GM12872 (cell line): ENCODE results near the gene NCK1.

Experiments used
- CTCF ChIP-seq: IDR thresholded peaks from 3 replicates; pipeline ENCODE4 v1.5.1; 2011; ENCODE audit warnings: low read depth, mild to moderate bottlenecking, low read length, moderate library complexity; ENCODE audit not compliant: insufficient read depth

The NCK1 gene

GRCh38 chr3:136861890-136862616 is at the start of gene NCK1:
Gene NCK1, plus strand, starts transcription at chr3:136862208. Its CDS starts 65,794 bp downstream, at chr3:136928002.
- TF ChIP-seq CTCF = peak; percentile 38

GRCh38 chr3:136817448-136817847 is 44.6 kb upstream of the NCK1 start:
- TF ChIP-seq CTCF = no peak

GRCh38 chr3:136818191-136818768 is 43.7 kb upstream of the NCK1 start:
- TF ChIP-seq CTCF = no peak

GRCh38 chr3:136818769-136819391 is 43.1 kb upstream of the NCK1 start, which contains the start of gene SLC35G2:
Gene SLC35G2, plus strand, starts transcription at chr3:136819126. Its CDS starts 35,335 bp downstream, at chr3:136854461.
- TF ChIP-seq CTCF = no peak

GRCh38 chr3:136819392-136819730 is 42.6 kb upstream of the NCK1 start:
- TF ChIP-seq CTCF = no peak

- no peak for TF ChIP-seq CTCF
Measured at GRCh38 chr3:136819731-136820679, 42.0 kb upstream of the NCK1 start.

GRCh38 chr3:136831461-136831860 is 30.5 kb upstream of the NCK1 start:
- no peak for TF ChIP-seq CTCF
